Lower leg skin (tissue), 3 donors: ENCODE results near the gene MYOF.

Source experiments
- POLR2A ChIP-seq, 2 donors: fragments of 450-650 bp; IDR thresholded peaks; one replicate each; pipeline ENCODE4 v1.6.1; 2016 to 2017; ENCODE audit warnings: antibody characterized with exemption in 2 of 2, mild to moderate bottlenecking in 1 of 2, moderate library complexity in 1 of 2
- TF ChIP-seq, protein P1 (sequence below), 3 donors: fragments of 450-650 bp; IDR thresholded peaks; one replicate each; pipeline ENCODE4 v1.5.1; 2016; ENCODE audit warnings: antibody characterized with exemption in 3 of 3, mild to moderate bottlenecking in 3 of 3, moderate library complexity in 2 of 3

DNA sequence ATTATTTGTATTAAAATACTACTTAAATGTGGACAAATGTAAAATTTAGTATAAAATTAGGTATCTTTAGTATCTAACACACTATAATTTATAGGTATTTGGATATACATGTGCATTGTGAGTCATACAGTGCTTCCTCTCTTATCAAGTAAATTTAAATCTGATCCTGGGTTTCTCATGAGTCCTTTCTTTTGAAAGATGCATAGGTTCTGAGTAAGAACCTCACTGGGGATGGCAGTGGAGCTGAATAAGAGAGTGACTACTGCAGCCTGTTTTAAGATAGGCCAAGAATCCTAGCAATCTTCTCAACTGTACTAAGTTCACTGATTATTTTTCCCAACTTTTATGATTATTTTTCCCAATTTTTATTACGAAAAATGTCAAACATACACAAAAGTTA lies 30.4 kb upstream of the MYOF start:
- TF ChIP-seq, protein P1, sequence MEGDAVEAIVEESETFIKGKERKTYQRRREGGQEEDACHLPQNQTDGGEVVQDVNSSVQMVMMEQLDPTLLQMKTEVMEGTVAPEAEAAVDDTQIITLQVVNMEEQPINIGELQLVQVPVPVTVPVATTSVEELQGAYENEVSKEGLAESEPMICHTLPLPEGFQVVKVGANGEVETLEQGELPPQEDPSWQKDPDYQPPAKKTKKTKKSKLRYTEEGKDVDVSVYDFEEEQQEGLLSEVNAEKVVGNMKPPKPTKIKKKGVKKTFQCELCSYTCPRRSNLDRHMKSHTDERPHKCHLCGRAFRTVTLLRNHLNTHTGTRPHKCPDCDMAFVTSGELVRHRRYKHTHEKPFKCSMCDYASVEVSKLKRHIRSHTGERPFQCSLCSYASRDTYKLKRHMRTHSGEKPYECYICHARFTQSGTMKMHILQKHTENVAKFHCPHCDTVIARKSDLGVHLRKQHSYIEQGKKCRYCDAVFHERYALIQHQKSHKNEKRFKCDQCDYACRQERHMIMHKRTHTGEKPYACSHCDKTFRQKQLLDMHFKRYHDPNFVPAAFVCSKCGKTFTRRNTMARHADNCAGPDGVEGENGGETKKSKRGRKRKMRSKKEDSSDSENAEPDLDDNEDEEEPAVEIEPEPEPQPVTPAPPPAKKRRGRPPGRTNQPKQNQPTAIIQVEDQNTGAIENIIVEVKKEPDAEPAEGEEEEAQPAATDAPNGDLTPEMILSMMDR (IDR thresholded peaks at IDR 0.05): no peak
- TF ChIP-seq POLR2A (IDR thresholded peaks at IDR 0.05): no peak
